Suprapubic skin (tissue), 4 donors: Measurements from ENCODE around the gene MYO7B. TPM values are rescaled to one million over a fixed set of nuclear protein-coding genes. Genes with fewer than 3 reads are reported as not detected.

Experiments
- DNase-seq, 2 donors: peaks; one replicate each; pipeline ENCODE4 v3.0.0-alpha.2; 2019; ENCODE audit warnings: low spot score in 2 of 2
- H3K27ac ChIP-seq: fragments of 200-600 bp; sonication (generic); one replicate; pipeline ENCODE4 v1.5.1; 2019
- H3K27me3 ChIP-seq: fragments of 200-600 bp; sonication (generic); one replicate; pipeline ENCODE4 v1.5.1; 2019
- H3K36me3 ChIP-seq: fragments of 200-600 bp; sonication (generic); one replicate; pipeline ENCODE4 v1.5.1; 2019
- H3K4me1 ChIP-seq: fragments of 200-600 bp; sonication (generic); one replicate; pipeline ENCODE4 v1.5.1; 2019
- H3K4me3 ChIP-seq: fragments of 200-600 bp; sonication (generic); one replicate; pipeline ENCODE4 v1.5.1; 2019; ENCODE audit warnings: mild to moderate bottlenecking
- H3K9me3 ChIP-seq: fragments of 200-600 bp; sonication (generic); one replicate; pipeline ENCODE4 v1.5.1; 2019
- EP300 ChIP-seq: sonication (generic); formaldehyde crosslinking; IDR thresholded peaks from one replicate; pipeline ENCODE4 v1.6.1; 2017; ENCODE audit warnings: antibody characterized with exemption
- POLR2A ChIP-seq, 2 donors: fragments of 450-650 bp; IDR thresholded peaks; one replicate each; pipeline ENCODE4 v1.6.1; 2017; ENCODE audit warnings: antibody characterized with exemption in 2 of 2, mild to moderate bottlenecking in 2 of 2, moderate library complexity in 2 of 2
- POLR2AphosphoS5 ChIP-seq, 3 donors: sonication (generic); formaldehyde crosslinking; IDR thresholded peaks; one replicate each; pipeline ENCODE4 v1.6.1; 2017; ENCODE audit warnings: antibody characterized with exemption in 3 of 3
- WGBS: methylation state at CpG from one replicate; pipeline ENCODE4 v1.1.5; 2018; 5-methylcytosine and 5-hydroxymethylcytosine counted together
- total RNA-seq, 4 donors: library from RNA; depleted of rRNA; stranded (reverse); fragments of >200 nt; gene quantifications; one replicate each; pipeline ENCODE4 v1.1.0, GENCODE V29; 2016
- TF ChIP-seq, protein P1 (sequence below), 2 donors: fragments of 200-600 bp in 1 of 2; fragments of 450-650 bp in 1 of 2; sonication (generic) in 1 of 2; IDR thresholded peaks; one replicate each; pipeline ENCODE4 v1.5.1; 2016 to 2019; ENCODE audit warnings: antibody characterized with exemption in 2 of 2, mild to moderate bottlenecking in 1 of 2, moderate library complexity in 1 of 2

The MYO7B gene
- total RNA-seq, 4 donors from 2014 or later = 0.72 to 4.7 (median 3.6) TPM

DNA sequence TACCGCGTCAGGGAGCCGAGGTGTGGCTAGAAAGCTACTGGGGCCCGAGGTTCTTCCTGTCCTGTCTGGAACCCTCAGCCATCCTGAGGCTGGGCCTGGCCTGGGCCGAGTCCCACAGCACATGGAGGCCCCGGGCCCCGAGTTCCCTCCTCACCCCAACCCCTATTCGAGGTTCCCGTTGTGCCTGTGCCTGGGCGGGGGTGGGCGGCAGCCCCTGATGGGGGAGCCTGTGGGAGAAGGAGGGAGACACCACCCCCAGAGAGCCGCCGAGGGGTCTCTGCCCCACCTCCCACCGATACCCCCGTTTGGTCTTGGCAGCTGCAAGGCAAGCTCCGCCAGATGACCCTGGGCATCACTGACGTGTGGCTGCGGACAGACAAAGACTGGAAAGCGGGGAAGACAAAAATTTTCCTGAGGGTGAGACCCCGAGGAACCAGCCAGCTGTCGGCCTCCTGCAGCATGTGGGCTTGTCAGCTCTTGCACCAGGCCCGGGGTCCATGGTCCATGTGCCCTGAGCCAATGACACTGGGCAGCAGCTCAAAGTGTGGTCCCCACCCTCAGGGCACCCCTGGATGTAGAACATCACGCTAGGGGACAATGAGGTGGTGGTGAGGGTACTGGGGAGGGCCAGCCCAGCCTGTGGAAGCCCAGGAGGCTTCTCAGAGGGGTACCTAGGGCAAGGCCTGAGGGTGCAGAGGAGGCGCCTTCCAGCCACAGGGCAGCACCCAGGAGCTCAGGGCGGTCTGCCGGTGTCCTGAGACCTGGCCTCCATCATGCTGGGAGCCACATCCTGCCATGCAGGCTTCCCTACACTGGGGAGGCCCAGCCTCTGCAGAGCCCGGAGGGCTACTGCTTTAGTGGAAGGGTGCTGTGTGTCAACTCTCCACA lies 58.0 kb downstream of the MYO7B start:
- H3K27ac ChIP-seq = no peak overlapping the region
- no peaks in the 10 kb centered on the region for H3K36me3 ChIP-seq
- no peaks in the 10 kb centered on the region for H3K9me3 ChIP-seq
- H3K4me1 ChIP-seq = no peaks in the 10 kb centered on the region
- WGBS = 84% methylated on average over 20 of the region's 27 CpGs
- peak; percentile 47 to 62 for DNase-seq
- no peak overlapping the region for H3K4me3 ChIP-seq
- no peaks in the 10 kb centered on the region for H3K27me3 ChIP-seq
- TF ChIP-seq POLR2A (IDR thresholded peaks at IDR 0.05) = no peak
- TF ChIP-seq POLR2AphosphoS5 (IDR thresholded peaks at IDR 0.05) = no peak
- no peak for TF ChIP-seq EP300
- TF ChIP-seq, protein P1, sequence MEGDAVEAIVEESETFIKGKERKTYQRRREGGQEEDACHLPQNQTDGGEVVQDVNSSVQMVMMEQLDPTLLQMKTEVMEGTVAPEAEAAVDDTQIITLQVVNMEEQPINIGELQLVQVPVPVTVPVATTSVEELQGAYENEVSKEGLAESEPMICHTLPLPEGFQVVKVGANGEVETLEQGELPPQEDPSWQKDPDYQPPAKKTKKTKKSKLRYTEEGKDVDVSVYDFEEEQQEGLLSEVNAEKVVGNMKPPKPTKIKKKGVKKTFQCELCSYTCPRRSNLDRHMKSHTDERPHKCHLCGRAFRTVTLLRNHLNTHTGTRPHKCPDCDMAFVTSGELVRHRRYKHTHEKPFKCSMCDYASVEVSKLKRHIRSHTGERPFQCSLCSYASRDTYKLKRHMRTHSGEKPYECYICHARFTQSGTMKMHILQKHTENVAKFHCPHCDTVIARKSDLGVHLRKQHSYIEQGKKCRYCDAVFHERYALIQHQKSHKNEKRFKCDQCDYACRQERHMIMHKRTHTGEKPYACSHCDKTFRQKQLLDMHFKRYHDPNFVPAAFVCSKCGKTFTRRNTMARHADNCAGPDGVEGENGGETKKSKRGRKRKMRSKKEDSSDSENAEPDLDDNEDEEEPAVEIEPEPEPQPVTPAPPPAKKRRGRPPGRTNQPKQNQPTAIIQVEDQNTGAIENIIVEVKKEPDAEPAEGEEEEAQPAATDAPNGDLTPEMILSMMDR (IDR thresholded peaks at IDR 0.05) = no peak

DNA sequence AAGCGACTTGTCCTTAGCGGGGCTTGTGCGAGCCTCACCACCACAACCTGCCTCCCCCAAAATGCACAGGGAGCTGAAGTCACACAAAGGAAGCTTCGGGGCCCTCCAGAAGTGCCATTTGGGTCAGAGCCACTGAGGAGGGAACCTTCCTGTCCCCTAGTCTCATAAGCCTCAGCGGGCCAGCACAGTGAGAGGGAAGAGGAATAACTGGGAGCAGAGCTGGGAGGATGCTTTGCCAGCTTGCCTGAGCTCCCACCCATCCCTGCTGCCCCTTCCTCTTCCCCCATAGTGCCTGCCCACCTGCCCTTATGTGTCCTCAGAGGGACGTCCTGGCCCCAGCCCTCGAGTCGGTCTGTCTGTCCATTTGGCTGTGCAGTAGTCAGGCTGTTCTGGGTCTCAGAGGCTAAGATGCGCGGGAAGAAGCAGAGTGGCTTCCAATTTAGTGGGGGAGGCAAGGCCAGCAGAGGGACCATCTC lies 58.7 kb downstream of the MYO7B start:
- TF ChIP-seq EP300 = no peak
- no peak for TF ChIP-seq POLR2AphosphoS5 (IDR thresholded peaks at IDR 0.05)
- TF ChIP-seq, protein P1 (IDR thresholded peaks at IDR 0.05) = no peak
- no peak for TF ChIP-seq POLR2A (IDR thresholded peaks at IDR 0.05)
- no peak overlapping the region for H3K4me3 ChIP-seq
- H3K27me3 ChIP-seq = no peaks in the 10 kb centered on the region
- H3K4me1 ChIP-seq = no peaks in the 10 kb centered on the region
- no peaks in the 10 kb centered on the region for H3K9me3 ChIP-seq
- H3K36me3 ChIP-seq = no peaks in the 10 kb centered on the region
- H3K27ac ChIP-seq = no peak overlapping the region
- 87% methylated on average over 5 of the region's 10 CpGs for WGBS
- peak in 1 of 2 donors; percentile 45 for DNase-seq

DNA sequence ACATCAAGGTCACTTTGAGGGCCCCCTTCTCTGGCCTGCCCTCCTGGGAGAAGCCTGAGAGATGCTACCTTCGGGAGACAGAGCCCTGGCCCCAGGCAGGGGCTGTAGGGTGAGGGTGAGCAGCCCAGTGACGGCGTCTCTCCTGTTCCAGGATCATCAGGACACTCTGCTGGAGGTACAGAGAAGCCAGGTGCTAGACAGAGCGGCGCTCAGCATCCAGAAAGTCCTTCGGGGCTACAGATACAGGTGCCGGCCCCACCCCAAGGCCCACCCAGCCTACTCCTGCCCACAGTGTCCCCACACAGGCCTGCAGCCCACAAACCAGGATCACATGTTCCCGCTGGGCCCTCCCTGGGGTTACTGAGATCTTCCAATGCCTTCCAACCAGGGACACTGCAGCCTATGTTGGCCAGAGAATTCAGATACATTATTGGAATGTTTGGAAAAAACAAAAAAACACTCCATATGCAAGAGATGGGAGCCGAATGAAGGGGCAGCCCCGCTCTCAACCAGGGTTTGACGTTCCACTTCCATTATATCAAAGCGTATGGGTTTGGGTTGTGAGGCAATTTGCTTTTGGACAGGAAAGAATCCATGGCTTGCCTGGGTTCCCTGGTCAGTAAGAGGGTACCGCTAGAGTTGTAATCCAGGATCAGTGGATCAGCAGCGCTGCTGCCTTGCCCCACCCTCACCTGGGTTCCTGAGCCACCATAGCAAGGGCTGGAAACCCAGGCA lies 61.0 kb downstream of the MYO7B start:
- Histone ChIP-seq H3K4me1 (no peaks in the 10 kb centered on the region), H3K4me3 (no peak overlapping the region), H3K36me3 (no peaks in the 10 kb centered on the region), H3K27ac (no peak overlapping the region), H3K9me3 (no peaks in the 10 kb centered on the region), H3K27me3 (no peaks in the 10 kb centered on the region)
- DNase-seq = peak in 1 of 2 donors; percentile 62
- TF ChIP-seq, protein P1 (IDR thresholded peaks at IDR 0.05) = no peak
- TF ChIP-seq POLR2AphosphoS5 (IDR thresholded peaks at IDR 0.05) = no peak
- TF ChIP-seq POLR2A (IDR thresholded peaks at IDR 0.05) = no peak
- no peak for TF ChIP-seq EP300
- WGBS = 84% methylated on average over 13 of the region's 14 CpGs

DNA sequence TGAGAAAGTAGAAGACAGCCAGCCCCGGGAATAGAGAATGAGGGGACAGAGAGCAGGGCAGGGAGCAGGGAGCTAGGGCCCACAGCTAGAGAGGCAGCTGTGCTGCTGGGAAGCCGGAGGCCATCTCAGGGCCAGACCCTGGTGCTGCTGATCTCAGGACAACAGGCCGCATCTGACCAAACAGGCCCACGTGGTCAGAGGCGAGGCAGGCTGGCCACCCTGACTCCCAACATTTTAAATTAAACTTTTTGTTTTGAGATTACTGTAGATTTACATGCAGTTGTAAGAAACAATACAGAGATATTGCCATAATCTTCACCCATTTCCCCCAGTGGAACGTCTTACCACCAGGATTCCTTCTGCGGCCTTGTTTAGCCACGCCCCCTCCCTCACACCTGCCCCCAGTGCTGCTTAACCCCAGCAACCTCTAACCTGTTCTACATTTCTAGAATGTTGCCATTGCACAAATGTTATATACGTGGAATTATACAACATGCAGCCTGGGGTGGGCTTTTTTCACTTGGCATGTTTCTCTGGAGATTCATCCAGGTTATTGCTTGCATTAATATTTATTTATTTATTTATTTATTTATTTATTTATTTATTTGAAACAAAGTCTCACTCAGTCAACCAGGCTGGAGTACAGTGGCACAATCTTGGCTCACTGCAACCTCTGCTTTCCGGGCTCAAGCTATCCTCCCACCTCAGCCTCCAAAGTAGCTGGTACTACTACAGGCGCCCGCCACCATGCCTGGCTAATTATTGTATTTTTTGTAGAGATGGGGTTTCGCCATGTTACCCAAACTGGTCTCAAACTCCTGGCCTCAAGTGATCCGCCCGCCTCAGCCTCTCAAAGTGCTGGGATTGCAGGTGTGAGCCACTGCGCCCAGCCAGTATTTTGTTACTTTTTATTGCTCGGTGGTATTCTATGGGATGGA lies 61.8 kb downstream of the MYO7B start:
- peak in 1 of 2 donors; percentile 26 for DNase-seq
- 91% methylated on average over 17 of the region's 17 CpGs for WGBS

More for the DNA sequence above, 61.8 kb downstream of the MYO7B start:
- no peaks in the 10 kb centered on the region for H3K4me1 ChIP-seq
- H3K4me3 ChIP-seq = no peak overlapping the region
- H3K36me3 ChIP-seq = no peaks in the 10 kb centered on the region
- TF ChIP-seq EP300 = no peak
- TF ChIP-seq, protein P1 (IDR thresholded peaks at IDR 0.05) = no peak
- TF ChIP-seq POLR2A (IDR thresholded peaks at IDR 0.05) = no peak
- no peak for TF ChIP-seq POLR2AphosphoS5 (IDR thresholded peaks at IDR 0.05)
- H3K9me3 ChIP-seq = no peaks in the 10 kb centered on the region
- no peaks in the 10 kb centered on the region for H3K27me3 ChIP-seq
- no peak overlapping the region for H3K27ac ChIP-seq
